HepG2 (cell line): ENCODE measurements around the gene SP140L. TPM values are rescaled to one million over a fixed set of nuclear protein-coding genes. Genes with fewer than 3 reads are reported as not detected.

ENCODE experiments used
- ATAC-seq: fragments of 200-7000 bp; cut with Tn5 transposase; 3 replicates; pipeline ENCODE4 v1.9.1; 2020; ENCODE audit warnings: mild to moderate bottlenecking, moderate library complexity
- BruUV-seq: library from RNA; stranded (reverse); fragments of 400-500 nt; replicated peaks from 2 replicates; lab custom pipeline; 2021; lab: Mats Ljungman, UMichigan
- CTCF ChIA-PET: fragments of 300-600 bp; formaldehyde crosslinking; extraction: SDS; loops from one replicate; lab custom pipeline; 2021; ENCODE audit warnings: low total read pairs, inconsistent platforms, low intra/inter-chr PET ratio; lab: Yijun Ruan, JAX
- POLR2A ChIA-PET: fragments of 350-600 bp; sonication (Branson Sonifier 250); formaldehyde crosslinking; loops from one replicate; lab custom pipeline; 2020; ENCODE audit warnings: antibody characterized with exemption, inconsistent platforms; lab: Yijun Ruan, JAX
- DNase-seq: peaks from one replicate; pipeline ENCODE4 v3.0.0-alpha.2; 2015; ENCODE audit warnings: low spot score
- FAIRE-seq: peaks from 3 replicates; lab custom pipeline; 2011; peaks lifted over from hg19 to GRCh38; lab: Jason Lieb, UNC
- H2AFZ ChIP-seq: one replicate; pipeline ENCODE4 v1.6.1; 2011; ENCODE audit warnings: low read length, inconsistent platforms
- H3K27ac ChIP-seq: fragments of 300-600 bp; 3 replicates; pipeline ENCODE4 v1.8.0; 2011; ENCODE audit warnings: mixed run types, mild to moderate bottlenecking, mixed read lengths, low read length, inconsistent platforms; ENCODE audit not compliant: insufficient read depth; ENCODE audit errors: extremely low read length
- H3K27me3 ChIP-seq, 2 experiments: fragments of 200-600 bp in 1 of 2; 2 replicates in 1 of 2; 3 replicates in 1 of 2; pipeline versions ENCODE4 v1.6.0 to v1.8.0; 2011; ENCODE audit warnings: low read length in 2 of 2, mild to moderate bottlenecking in 2 of 2, moderate library complexity in 2 of 2, inconsistent platforms in 1 of 2; ENCODE audit not compliant: insufficient read depth in 2 of 2, control insufficient read depth in 1 of 2
- H3K36me3 ChIP-seq, 2 experiments: fragments of 200-600 bp in 1 of 2; replicated peaks in 1 of 2; 2 replicates in 1 of 2; 3 replicates in 1 of 2; pipeline versions ENCODE4 v1.5.1 to v1.8.0; 2011; ENCODE audit warnings: low read length in 2 of 2, inconsistent platforms in 1 of 2; ENCODE audit not compliant: insufficient read depth in 2 of 2, control insufficient read depth in 1 of 2
- H3K4me1 ChIP-seq: 2 replicates; pipeline ENCODE4 v1.5.1; 2012; ENCODE audit warnings: low read length, inconsistent platforms; ENCODE audit not compliant: insufficient read depth
- H3K4me2 ChIP-seq: 2 replicates; pipeline ENCODE4 v1.6.0; 2011; ENCODE audit warnings: low read depth, low read length, inconsistent platforms
- H3K4me3 ChIP-seq, 3 experiments: fragments of 200-600 bp in 1 of 3; sonication (generic), shearing (Covaris generic) in 1 of 3; replicated peaks in 1 of 3; 2 replicates each; pipeline ENCODE4 v1.5.1; 2011 to 2016; ENCODE audit warnings: low read length in 3 of 3, inconsistent platforms in 2 of 3, low read depth in 2 of 3, mild to moderate bottlenecking in 2 of 3, control low read depth in 1 of 3, mixed read lengths in 1 of 3; ENCODE audit not compliant: insufficient read depth in 1 of 3
- H3K79me2 ChIP-seq: one replicate; pipeline ENCODE4 v1.6.1; 2011; ENCODE audit warnings: low read length, inconsistent platforms; ENCODE audit not compliant: insufficient read depth
- H3K9ac ChIP-seq: 2 replicates; pipeline ENCODE4 v1.6.0; 2011; ENCODE audit warnings: mild to moderate bottlenecking, low read depth, low read length, inconsistent platforms; ENCODE audit not compliant: insufficient read depth
- H3K9me3 ChIP-seq: 2 replicates; pipeline ENCODE4 v1.5.1; 2012; ENCODE audit warnings: mild to moderate bottlenecking, low read length
- H4K20me1 ChIP-seq: 2 replicates; pipeline ENCODE4 v1.6.0; 2011; ENCODE audit warnings: inconsistent platforms, mild to moderate bottlenecking, low read length, moderate library complexity; ENCODE audit not compliant: insufficient read depth
- ARID3A ChIP-seq: IDR thresholded peaks from 2 replicates; pipeline ENCODE4 v1.6.1; 2012; ENCODE audit warnings: low read depth, low read length, improper control_type of control experiment
- ATF7 ChIP-seq, 2 experiments: fragments of 450-650 bp in 1 of 2; sonication (generic) in 1 of 2; formaldehyde crosslinking in 1 of 2; IDR thresholded peaks; 2 replicates each; pipeline versions ENCODE4 v1.4.0 to v1.6.1; 2016 to 2020; ENCODE audit warnings: antibody characterized with exemption in 1 of 2, mild to moderate bottlenecking in 1 of 2, missing genetic modification reagents in 1 of 2
- HOMEZ ChIP-seq: IDR thresholded peaks from 2 replicates; pipeline ENCODE4 v1.6.1; 2016; ENCODE audit warnings: low read depth
- HOXA5 ChIP-seq: sonication (generic); formaldehyde crosslinking; IDR thresholded peaks from 2 replicates; pipeline ENCODE4 v1.4.0; 2020; ENCODE audit warnings: missing genetic modification reagents
- IKZF1 ChIP-seq: fragments of 450-650 bp; IDR thresholded peaks from 2 replicates; pipeline ENCODE4 v1.7.1; 2016
- KLF12 ChIP-seq: sonication (generic); formaldehyde crosslinking; IDR thresholded peaks from 2 replicates; pipeline ENCODE4 v1.4.0; 2020; ENCODE audit warnings: missing genetic modification reagents, borderline replicate concordance
- MIXL1 ChIP-seq: IDR thresholded peaks from 2 replicates; pipeline ENCODE4 v1.6.1; 2016
- PITX1 ChIP-seq: sonication (generic); formaldehyde crosslinking; IDR thresholded peaks from 2 replicates; pipeline ENCODE4 v1.5.1; 2020; ENCODE audit warnings: mild to moderate bottlenecking, missing genetic modification reagents
- PPARG ChIP-seq: conservative IDR thresholded peaks from 2 replicates; pipeline ENCODE4 v1.6.1; 2016; ENCODE audit warnings: missing biosample characterization, missing genetic modification reagents
- PRDM4 ChIP-seq: sonication (generic); formaldehyde crosslinking; IDR thresholded peaks from 2 replicates; pipeline ENCODE4 v1.9.0; 2021; ENCODE audit warnings: missing genetic modification reagents, borderline replicate concordance
- PRPF4 ChIP-seq: fragments of 200-400 bp; formaldehyde crosslinking; IDR thresholded peaks from 2 replicates; pipeline ENCODE4 v1.6.1; 2016; ENCODE audit warnings: low read length, low read depth; ENCODE audit not compliant: poor library complexity, severe bottlenecking
- RCOR2 ChIP-seq: IDR thresholded peaks from 2 replicates; pipeline ENCODE4 v1.6.1; 2016; ENCODE audit warnings: missing biosample characterization, missing genetic modification reagents
- STAG1 ChIP-seq: sonication (generic); formaldehyde crosslinking; IDR thresholded peaks from 2 replicates; pipeline ENCODE4 v1.4.0; 2020; ENCODE audit warnings: missing genetic modification reagents
- THAP11 ChIP-seq: IDR thresholded peaks from 2 replicates; pipeline ENCODE4 v1.6.1; 2016; ENCODE audit warnings: missing biosample characterization, missing genetic modification reagents
- XRCC5 ChIP-seq: fragments of 200-400 bp; formaldehyde crosslinking; optimal IDR thresholded peaks from 2 replicates; pipeline ENCODE3; 2017; ENCODE audit warnings: mild to moderate bottlenecking, low read length
- ZNF121 ChIP-seq: sonication (generic); formaldehyde crosslinking; IDR thresholded peaks from 2 replicates; pipeline ENCODE4 v1.5.0; 2020; ENCODE audit warnings: mild to moderate bottlenecking, missing genetic modification reagents
- ZNF230 ChIP-seq: sonication (generic); formaldehyde crosslinking; IDR thresholded peaks from 2 replicates; pipeline ENCODE4 v1.4.0; 2020; ENCODE audit warnings: mild to moderate bottlenecking, missing genetic modification reagents
- ZNF260 ChIP-seq: sonication (generic); formaldehyde crosslinking; IDR thresholded peaks from 2 replicates; pipeline ENCODE4 v1.4.0; 2020; ENCODE audit warnings: missing genetic modification reagents, low read depth, mild to moderate bottlenecking, borderline replicate concordance
- ZNF552 ChIP-seq: sonication (generic); formaldehyde crosslinking; IDR thresholded peaks from 2 replicates; pipeline ENCODE4 v1.9.0; 2022; ENCODE audit warnings: missing genetic modification reagents, mild to moderate bottlenecking, borderline replicate concordance
- ZNF644 ChIP-seq: IDR thresholded peaks from 2 replicates; pipeline ENCODE4 v1.6.1; 2016; ENCODE audit warnings: low read depth
- ZNF670 ChIP-seq: sonication (generic); formaldehyde crosslinking; IDR thresholded peaks from 2 replicates; pipeline ENCODE4 v1.8.0; 2022; ENCODE audit warnings: mild to moderate bottlenecking, missing genetic modification reagents, borderline replicate concordance
- ZNF782 ChIP-seq: sonication (generic); formaldehyde crosslinking; IDR thresholded peaks from 2 replicates; pipeline ENCODE4 v1.4.0; 2020; ENCODE audit warnings: missing genetic modification reagents, mild to moderate bottlenecking, borderline replicate concordance
- ZSCAN20 ChIP-seq: sonication (generic); formaldehyde crosslinking; IDR thresholded peaks from 2 replicates; pipeline ENCODE4 v1.4.0; 2020; ENCODE audit warnings: missing genetic modification reagents, mild to moderate bottlenecking, borderline replicate concordance
- WGBS: methylation state at CpG from one replicate; pipeline ENCODE4 v1.1.6; 2017; ENCODE audit warnings: low lambda C conversion rate; 5-methylcytosine and 5-hydroxymethylcytosine counted together
- in situ Hi-C: cut with HindIII; loops from 2 replicates; pipeline ENCODE4 v1.10.0; 2017; ENCODE audit warnings: low pct_unique_long_range_greater_than_20kb; ENCODE audit not compliant: extremely low pct_ligation_motif_present
- intact Hi-C: fragments of 100-400 bp; cut with micrococcal nuclease; formaldehyde crosslinking; loops from one replicate; pipeline ENCODE4 v1.10.0; 2022; ENCODE audit not compliant: unreplicated experiment
- polyA plus RNA-seq, 8 experiments: library from polyadenylated mRNA; depleted of rRNA in 3 of 8; stranded (reverse) in 7 of 8; unstranded in 1 of 8; fragments of >200 nt; fragmentation: Illumina TruSeq in 4 of 8; extraction: Trizol in 4 of 8; gene quantifications; 2 replicates each; pipeline versions ENCODE4 v1.2.1 to v1.2.3, GENCODE V29; 2011 to 2016; ENCODE audit warnings: low read depth in 4 of 8, missing spikeins in 1 of 8, mixed read lengths in 1 of 8; ENCODE audit not compliant: insufficient read depth in 1 of 8
- total RNA-seq, 5 experiments: library from RNA; depleted of rRNA; stranded (reverse); fragments of >200 nt; fragmentation: Illumina TruSeq; extraction: Trizol; gene quantifications; 2 replicates each; pipeline ENCODE4 v1.2.3, GENCODE V29; 2016; ENCODE audit warnings: low read depth in 1 of 5

The SP140L gene
- total and polyA plus RNA-seq, 2 of the 13 experiments (the other 11 are each of a cell fraction or from before 2014, with no cell fraction given): 10.9 to 17.5 TPM

- peaks cover 21% of the 10 kb centered on the region for H3K4me1 ChIP-seq
- in situ Hi-C loops (no loop called here), intact Hi-C loops (no loop called here)
- H3K27me3 ChIP-seq: no peaks in the 10 kb centered on the region
- FAIRE-seq (no peak), ATAC-seq (no peak), DNase-seq (no peak)
- 53% methylated on average over 1 of the region's 1 CpG for WGBS
- H2AFZ ChIP-seq: no peak overlapping the region
- H3K27ac ChIP-seq: no peak overlapping the region
- H3K4me3 ChIP-seq: no peak overlapping the region
- H4K20me1 ChIP-seq: no peaks in the 10 kb centered on the region
- POLR2A ChIA-PET: no interaction called here
- CTCF ChIA-PET: no interaction called here
- no peak overlapping the region for H3K4me2 ChIP-seq
- BruUV-seq: no TSS peak
- H3K9me3 ChIP-seq: peaks cover 12% of the 10 kb centered on the region; the same call in 1 of the 2 replicates
- no peaks in the 10 kb centered on the region for H3K79me2 ChIP-seq
- no peaks in the 10 kb centered on the region; a peak in 1 of 5 replicates for H3K36me3 ChIP-seq
- no peak overlapping the region for H3K9ac ChIP-seq
- peak; percentile 52; the same call in 1 of the 2 replicates for TF ChIP-seq MIXL1 (CRISPR knock-in tag)
- TF ChIP-seq PRDM4 (CRISPR knock-in tag): no peak
- TF ChIP-seq ATF7 (IDR thresholded peaks at IDR 0.05): peak; percentile 72
- no peak for TF ChIP-seq ATF7 (CRISPR knock-in tag; IDR thresholded peaks at IDR 0.05)
- no peak for TF ChIP-seq HOXA5 (CRISPR knock-in tag)
- no peak for TF ChIP-seq IKZF1
- TF ChIP-seq ZNF552 (CRISPR knock-in tag): no peak
- TF ChIP-seq ZNF121: no peak
- TF ChIP-seq ZNF230: no peak
- TF ChIP-seq HOMEZ (CRISPR knock-in tag): 0 out of 2 replicates have a peak, but pooled peaks have one; percentile 64
- TF ChIP-seq RCOR2 (CRISPR knock-in tag): no peak
- no peak for TF ChIP-seq PITX1 (CRISPR knock-in tag)
- TF ChIP-seq PPARG (CRISPR knock-in tag): no peak
- peak; percentile 55; the same call in 1 of the 2 replicates for TF ChIP-seq ARID3A
- TF ChIP-seq THAP11: peak; percentile 53
- no peak for TF ChIP-seq KLF12 (CRISPR knock-in tag)
- peak; percentile 71 for TF ChIP-seq ZNF644 (CRISPR knock-in tag)
- TF ChIP-seq STAG1 (CRISPR knock-in tag): no peak
- TF ChIP-seq ZSCAN20 (CRISPR knock-in tag): no peak
- TF ChIP-seq PRPF4: no peak
- no peak for TF ChIP-seq ZNF782 (CRISPR knock-in tag)
- no peak for TF ChIP-seq XRCC5
- TF ChIP-seq ZNF670 (CRISPR knock-in tag): no peak
- TF ChIP-seq ZNF260 (CRISPR knock-in tag): no peak
Observed at GRCh38 chr2:230425377-230425776, 98.4 kb downstream of the SP140L start.
